NCI-H748 treated with DMSO at 0.1 percent for 48 hours (cell line): ENCODE data around the gene GSTP1.
"Not testable (repeated sequence)": the region's sequence is repeated elsewhere in the genome, so short reads cannot be mapped to it uniquely, and the experiment has no call there.

Source experiments
- DNase-seq: peaks from one replicate; lab custom pipeline; 2025; lab: John Stamatoyannopoulos, UW

Gene GSTP1

GRCh38 chr11:67597963-67598362, 14.4 kb downstream of the GSTP1 start:
- DNase-seq: not testable (repeated sequence)

- no peak for DNase-seq
Observed at GRCh38 chr11:67599149-67599548, 15.5 kb downstream of the GSTP1 start.

- DNase-seq: no peak
Observed at GRCh38 chr11:67600324-67601029, 16.9 kb downstream of the GSTP1 start.

GRCh38 chr11:67601098-67601497, 17.5 kb downstream of the GSTP1 start:
- DNase-seq: no peak

- not testable (repeated sequence) for DNase-seq
Observed at GRCh38 chr11:67604119-67604518, 20.5 kb downstream of the GSTP1 start.

- DNase-seq: no peak
Observed at GRCh38 chr11:67604815-67605214, 21.2 kb downstream of the GSTP1 start.

GRCh38 chr11:67605231-67606011, 21.8 kb downstream of the GSTP1 start:
- DNase-seq: no peak

GRCh38 chr11:67606093-67606491, 22.5 kb downstream of the GSTP1 start:
- DNase-seq: no peak

- peak; percentile 88 for DNase-seq
Observed at GRCh38 chr11:67606492-67607295, 23.1 kb downstream of the GSTP1 start, which contains the start of gene NDUFV1. Gene NDUFV1, plus strand, starts transcription at chr11:67606936. Its CDS starts 69 bp downstream, at chr11:67607005.

- DNase-seq: no peak
Observed at GRCh38 chr11:67607507-67607906, 23.9 kb downstream of the GSTP1 start.

GRCh38 chr11:67608486-67608885, 24.9 kb downstream of the GSTP1 start:
- DNase-seq: no peak

- no peak for DNase-seq
Observed at GRCh38 chr11:67609316-67609715, 25.7 kb downstream of the GSTP1 start.

- no peak for DNase-seq
Observed at GRCh38 chr11:67610302-67610868, 26.8 kb downstream of the GSTP1 start.

- no peak for DNase-seq
Observed at GRCh38 chr11:67611165-67611564, 27.6 kb downstream of the GSTP1 start.

GRCh38 chr11:67611704-67612587, 28.3 kb downstream of the GSTP1 start:
- no peak for DNase-seq

- DNase-seq: no peak
Observed at GRCh38 chr11:67612751-67613150, 29.1 kb downstream of the GSTP1 start.

- DNase-seq: no peak
Observed at GRCh38 chr11:67613313-67613959, 29.8 kb downstream of the GSTP1 start.

GRCh38 chr11:67613960-67614715, 30.5 kb downstream of the GSTP1 start:
- no peak for DNase-seq
